HCT116 (cell line): ENCODE results near the gene HDLBP.

Experiments
- CEBPB ChIP-seq: IDR thresholded peaks from 2 replicates; pipeline ENCODE4 v1.6.1; 2012; ENCODE audit warnings: low read depth
- EZH2 ChIP-seq: fragments of 200-600 bp; sonication (generic); IDR thresholded peaks from 2 replicates; pipeline ENCODE4 v1.6.1; 2017; ENCODE audit warnings: antibody characterized with exemption, mixed run types
- POLR2A ChIP-seq: IDR thresholded peaks from 2 replicates; pipeline ENCODE4 v1.7.0; 2011; ENCODE audit warnings: borderline replicate concordance; ENCODE audit not compliant: insufficient read depth, insufficient read length; ENCODE audit errors: extremely low read depth
- POLR2AphosphoS5 ChIP-seq: IDR thresholded peaks from 2 replicates; pipeline ENCODE4 v1.6.1; 2011; ENCODE audit warnings: mild to moderate bottlenecking, low read depth, low read length, moderate library complexity
- TF ChIP-seq, protein P1 (sequence below), 3 experiments: fragments of 200-600 bp in 1 of 3; sonication (generic) in 1 of 3; IDR thresholded peaks in 2 of 3; conservative IDR thresholded peaks in 1 of 3; 2 replicates each; pipeline ENCODE4 v1.5.1; 2012 to 2017; ENCODE audit warnings: low read depth in 2 of 3, low read length in 2 of 3, antibody characterized with exemption in 1 of 3, borderline replicate concordance in 1 of 3, control low read depth in 1 of 3, mild to moderate bottlenecking in 1 of 3, mixed read lengths in 1 of 3, mixed run types in 1 of 3, moderate library complexity in 1 of 3; ENCODE audit not compliant: insufficient read depth in 1 of 3
- TF ChIP-seq, protein P2 (sequence below): IDR thresholded peaks from 2 replicates; pipeline ENCODE4 v1.6.1; 2011; ENCODE audit warnings: mild to moderate bottlenecking, low read length, moderate library complexity; ENCODE audit not compliant: insufficient replicate concordance; ENCODE audit errors: extremely low read depth
- TF ChIP-seq, protein P3 (sequence below): IDR thresholded peaks from 2 replicates; pipeline ENCODE4 v1.6.1; 2012
- TF ChIP-seq, protein P4 (sequence below): IDR thresholded peaks from 2 replicates; pipeline ENCODE4 v1.6.1; 2012

DNA sequence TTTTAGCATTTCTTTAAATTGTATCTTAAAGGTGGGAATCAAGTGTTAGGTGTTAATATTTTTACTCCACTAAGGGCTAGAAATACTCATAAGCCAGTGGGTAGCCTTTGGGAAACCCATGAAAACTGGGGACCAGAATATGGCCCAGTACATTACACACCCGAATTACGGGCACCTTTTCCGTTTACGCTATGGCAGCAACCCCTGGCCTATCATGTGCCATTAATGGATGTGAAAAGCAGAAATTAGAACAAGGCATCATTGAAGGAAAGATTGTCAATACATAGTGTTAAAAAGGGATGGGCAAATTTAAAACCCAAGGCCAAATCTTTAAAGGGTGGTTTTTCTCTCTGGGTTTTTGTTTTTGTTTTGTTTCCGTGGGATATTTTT, 41.4 kb upstream of the HDLBP start:
- no peak for TF ChIP-seq CEBPB
- TF ChIP-seq, protein P1, sequence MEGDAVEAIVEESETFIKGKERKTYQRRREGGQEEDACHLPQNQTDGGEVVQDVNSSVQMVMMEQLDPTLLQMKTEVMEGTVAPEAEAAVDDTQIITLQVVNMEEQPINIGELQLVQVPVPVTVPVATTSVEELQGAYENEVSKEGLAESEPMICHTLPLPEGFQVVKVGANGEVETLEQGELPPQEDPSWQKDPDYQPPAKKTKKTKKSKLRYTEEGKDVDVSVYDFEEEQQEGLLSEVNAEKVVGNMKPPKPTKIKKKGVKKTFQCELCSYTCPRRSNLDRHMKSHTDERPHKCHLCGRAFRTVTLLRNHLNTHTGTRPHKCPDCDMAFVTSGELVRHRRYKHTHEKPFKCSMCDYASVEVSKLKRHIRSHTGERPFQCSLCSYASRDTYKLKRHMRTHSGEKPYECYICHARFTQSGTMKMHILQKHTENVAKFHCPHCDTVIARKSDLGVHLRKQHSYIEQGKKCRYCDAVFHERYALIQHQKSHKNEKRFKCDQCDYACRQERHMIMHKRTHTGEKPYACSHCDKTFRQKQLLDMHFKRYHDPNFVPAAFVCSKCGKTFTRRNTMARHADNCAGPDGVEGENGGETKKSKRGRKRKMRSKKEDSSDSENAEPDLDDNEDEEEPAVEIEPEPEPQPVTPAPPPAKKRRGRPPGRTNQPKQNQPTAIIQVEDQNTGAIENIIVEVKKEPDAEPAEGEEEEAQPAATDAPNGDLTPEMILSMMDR (IDR thresholded peaks at IDR 0.05 in 2 of 3, conservative IDR thresholded peaks at IDR 0.05 in 1 of 3; ENCODE audit: borderline replicate concordance in 1 of 3, insufficient read depth in 1 of 3, low read depth in 2 of 3, low read length in 2 of 3) = no peak
- TF ChIP-seq EZH2 = no peak
- TF ChIP-seq POLR2AphosphoS5 = no peak
- TF ChIP-seq, protein P2, sequence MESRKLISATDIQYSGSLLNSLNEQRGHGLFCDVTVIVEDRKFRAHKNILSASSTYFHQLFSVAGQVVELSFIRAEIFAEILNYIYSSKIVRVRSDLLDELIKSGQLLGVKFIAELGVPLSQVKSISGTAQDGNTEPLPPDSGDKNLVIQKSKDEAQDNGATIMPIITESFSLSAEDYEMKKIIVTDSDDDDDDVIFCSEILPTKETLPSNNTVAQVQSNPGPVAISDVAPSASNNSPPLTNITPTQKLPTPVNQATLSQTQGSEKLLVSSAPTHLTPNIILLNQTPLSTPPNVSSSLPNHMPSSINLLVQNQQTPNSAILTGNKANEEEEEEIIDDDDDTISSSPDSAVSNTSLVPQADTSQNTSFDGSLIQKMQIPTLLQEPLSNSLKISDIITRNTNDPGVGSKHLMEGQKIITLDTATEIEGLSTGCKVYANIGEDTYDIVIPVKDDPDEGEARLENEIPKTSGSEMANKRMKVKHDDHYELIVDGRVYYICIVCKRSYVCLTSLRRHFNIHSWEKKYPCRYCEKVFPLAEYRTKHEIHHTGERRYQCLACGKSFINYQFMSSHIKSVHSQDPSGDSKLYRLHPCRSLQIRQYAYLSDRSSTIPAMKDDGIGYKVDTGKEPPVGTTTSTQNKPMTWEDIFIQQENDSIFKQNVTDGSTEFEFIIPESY = no peak
- TF ChIP-seq, protein P3, sequence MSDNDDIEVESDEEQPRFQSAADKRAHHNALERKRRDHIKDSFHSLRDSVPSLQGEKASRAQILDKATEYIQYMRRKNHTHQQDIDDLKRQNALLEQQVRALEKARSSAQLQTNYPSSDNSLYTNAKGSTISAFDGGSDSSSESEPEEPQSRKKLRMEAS = no peak
- TF ChIP-seq POLR2A = no peak
- TF ChIP-seq, protein P4, sequence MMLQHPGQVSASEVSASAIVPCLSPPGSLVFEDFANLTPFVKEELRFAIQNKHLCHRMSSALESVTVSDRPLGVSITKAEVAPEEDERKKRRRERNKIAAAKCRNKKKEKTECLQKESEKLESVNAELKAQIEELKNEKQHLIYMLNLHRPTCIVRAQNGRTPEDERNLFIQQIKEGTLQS = no peak
